SJSA1 (cell line): ENCODE measurements around the gene DHX9. TPM values are rescaled to one million over a fixed set of nuclear protein-coding genes. Genes with fewer than 3 reads are reported as not detected.
"Not testable (repeated sequence)": the region's sequence is repeated elsewhere in the genome, so short reads cannot be mapped to it uniquely, and the experiment has no call there.

Experiments
- DNase-seq, 2 experiments: peaks; one replicate each; pipeline ENCODE4 v3.0.0-alpha.2; 2015 to 2020; ENCODE audit warnings: low spot score in 2 of 2, low read depth in 1 of 2
- H3K27ac ChIP-seq: fragments of 250-450 bp; sonication (Bioruptor Pico); 2 replicates; pipeline ENCODE4 v1.5.1; 2020; ENCODE audit warnings: mild to moderate bottlenecking, moderate library complexity
- H3K27me3 ChIP-seq: fragments of 250-450 bp; sonication (Bioruptor Pico); replicated peaks from 2 replicates; pipeline ENCODE4 v1.5.1; 2020; ENCODE audit warnings: mild to moderate bottlenecking, moderate library complexity
- H3K36me3 ChIP-seq: fragments of 250-450 bp; sonication (Bioruptor Pico); 2 replicates; pipeline ENCODE4 v1.5.1; 2020; ENCODE audit warnings: mild to moderate bottlenecking
- H3K4me1 ChIP-seq: fragments of 250-450 bp; sonication (Bioruptor Pico); replicated peaks from 2 replicates; pipeline ENCODE4 v1.6.1; 2021; ENCODE audit warnings: mild to moderate bottlenecking
- H3K4me3 ChIP-seq: fragments of 250-450 bp; sonication (Bioruptor Pico); 2 replicates; pipeline ENCODE4 v1.5.1; 2020; ENCODE audit warnings: mild to moderate bottlenecking
- H3K9me3 ChIP-seq: fragments of 250-450 bp; sonication (Bioruptor Pico); replicated peaks from 2 replicates; pipeline ENCODE4 v1.5.1; 2020; ENCODE audit warnings: mild to moderate bottlenecking
- total RNA-seq: library from RNA; depleted of rRNA; stranded (reverse); fragments of >200 nt; shearing (Covaris generic); gene quantifications from 2 replicates; pipeline ENCODE4 v1.2.3, GENCODE V29; 2014

Gene DHX9
- total RNA-seq, 1 experiment from 2014 or later = 163 TPM

GRCh38 chr1:182885591-182885990 is 46.4 kb downstream of the DHX9 start:
- peaks cover 87% of the 10 kb centered on the region for H3K36me3 ChIP-seq
- no peaks in the 10 kb centered on the region for H3K9me3 ChIP-seq
- no peak overlapping the region for H3K27ac ChIP-seq
- H3K4me3 ChIP-seq = no peak overlapping the region
- DNase-seq = no peak
- H3K4me1 ChIP-seq = no peaks in the 10 kb centered on the region
- no peaks in the 10 kb centered on the region for H3K27me3 ChIP-seq

DNA sequence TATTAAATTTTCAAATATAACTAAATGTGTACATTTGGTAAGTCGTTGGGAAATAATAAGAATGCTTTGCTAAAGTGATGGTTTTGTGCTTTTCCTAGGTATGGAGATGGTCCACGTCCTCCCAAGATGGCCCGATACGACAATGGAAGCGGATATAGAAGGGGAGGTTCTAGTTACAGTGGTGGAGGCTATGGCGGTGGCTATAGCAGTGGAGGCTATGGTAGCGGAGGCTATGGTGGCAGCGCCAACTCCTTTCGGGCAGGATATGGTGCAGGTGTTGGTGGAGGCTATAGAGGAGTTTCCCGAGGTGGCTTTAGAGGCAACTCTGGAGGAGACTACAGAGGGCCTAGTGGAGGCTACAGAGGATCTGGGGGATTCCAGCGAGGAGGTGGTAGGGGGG is 47.8 kb downstream of the DHX9 start:
- Histone ChIP-seq H3K36me3 (peaks cover 73% of the 10 kb centered on the region), H3K27me3 (no peaks in the 10 kb centered on the region), H3K9me3 (no peaks in the 10 kb centered on the region), H3K27ac (no peak overlapping the region), H3K4me3 (no peak overlapping the region), H3K4me1 (no peaks in the 10 kb centered on the region)
- no peak for DNase-seq

DNA sequence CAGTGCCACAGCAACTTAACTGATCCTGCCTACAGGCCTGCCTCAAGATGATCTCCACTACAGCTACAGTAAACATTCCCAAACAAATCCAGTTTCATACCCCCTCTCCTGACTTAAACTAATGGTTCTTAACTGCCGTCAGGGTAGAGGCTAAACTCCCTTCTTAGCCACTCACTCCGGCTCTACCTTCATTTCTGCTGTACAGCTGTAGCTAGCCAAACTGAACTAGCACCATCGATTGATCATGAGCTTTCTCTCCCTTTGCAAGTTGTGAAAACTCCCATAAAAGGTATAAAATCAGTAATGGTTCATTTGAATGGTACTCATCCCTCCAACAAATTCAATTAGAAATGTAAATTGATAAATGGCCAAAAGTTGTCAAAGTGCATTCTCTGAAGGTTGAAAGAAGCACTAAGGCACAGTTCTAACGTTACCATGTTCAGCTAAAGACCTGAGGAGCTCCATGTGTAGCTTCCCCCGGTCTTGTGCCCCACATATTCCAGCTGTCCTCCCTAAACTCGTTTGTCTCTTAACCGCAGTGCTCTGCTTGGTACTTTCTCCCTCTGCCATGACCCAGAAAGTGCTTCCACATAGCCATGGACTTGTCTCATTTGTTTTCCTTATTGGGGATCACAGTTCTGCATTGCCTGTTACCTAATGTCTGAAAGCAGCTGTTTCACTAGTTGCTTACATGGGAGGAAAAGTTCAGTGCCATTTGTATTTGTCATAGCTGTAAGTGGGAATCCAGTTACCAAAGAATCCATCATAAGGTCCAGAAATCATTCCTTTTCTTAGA is 49.8 kb downstream of the DHX9 start:
- Histone ChIP-seq H3K4me1 (no peaks in the 10 kb centered on the region), H3K27me3 (no peaks in the 10 kb centered on the region), H3K27ac (no peak overlapping the region), H3K4me3 (no peak overlapping the region), H3K36me3 (peaks cover 54% of the 10 kb centered on the region), H3K9me3 (no peaks in the 10 kb centered on the region)
- no peak for DNase-seq

GRCh38 chr1:182889997-182890396 is 50.9 kb downstream of the DHX9 start:
- no peak overlapping the region for H3K27ac ChIP-seq
- H3K4me3 ChIP-seq = no peak overlapping the region
- no peaks in the 10 kb centered on the region for H3K27me3 ChIP-seq
- no peaks in the 10 kb centered on the region for H3K4me1 ChIP-seq
- peaks cover 43% of the 10 kb centered on the region for H3K36me3 ChIP-seq
- DNase-seq = no peak
- H3K9me3 ChIP-seq = no peaks in the 10 kb centered on the region

- Histone ChIP-seq H3K4me3 (no peak overlapping the region), H3K27me3 (no peaks in the 10 kb centered on the region), H3K4me1 (no peaks in the 10 kb centered on the region), H3K9me3 (no peaks in the 10 kb centered on the region), H3K27ac (no peak overlapping the region), H3K36me3 (peaks cover 34% of the 10 kb centered on the region)
- DNase-seq = no peak
These were observed 51.9 kb downstream of the DHX9 start for GRCh38 chr1:182890927-182891610.

DNA sequence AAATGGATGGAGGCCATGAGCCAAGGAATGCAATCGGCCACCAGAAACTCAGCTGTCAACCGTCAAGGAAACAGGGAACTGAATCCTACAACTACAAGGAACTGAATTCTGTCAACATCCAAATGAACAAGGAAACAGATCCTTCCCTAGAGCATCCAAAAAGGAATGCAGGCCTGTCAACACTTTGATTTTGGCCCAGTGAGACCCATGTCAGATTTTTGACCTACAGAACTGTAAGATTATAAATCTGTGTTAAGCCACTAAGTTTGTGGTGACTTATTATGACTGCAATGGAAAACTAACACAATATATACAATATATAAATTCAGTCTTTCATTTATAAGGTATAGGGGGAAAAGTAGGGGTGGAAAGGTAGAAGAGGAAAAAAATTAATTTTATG is 58.5 kb downstream of the DHX9 start:
- Histone ChIP-seq H3K4me3 (no peak overlapping the region), H3K36me3 (no peaks in the 10 kb centered on the region), H3K27me3 (no peaks in the 10 kb centered on the region), H3K27ac (no peak overlapping the region), H3K9me3 (no peaks in the 10 kb centered on the region), H3K4me1 (no peaks in the 10 kb centered on the region)
- DNase-seq = no peak

- not testable (repeated sequence) for DNase-seq, H3K27me3 ChIP-seq, H3K9me3 ChIP-seq, H3K36me3 ChIP-seq, H3K27ac ChIP-seq, H3K4me1 ChIP-seq, H3K4me3 ChIP-seq
These were observed 62.8 kb downstream of the DHX9 start for GRCh38 chr1:182901946-182902345.

DNA sequence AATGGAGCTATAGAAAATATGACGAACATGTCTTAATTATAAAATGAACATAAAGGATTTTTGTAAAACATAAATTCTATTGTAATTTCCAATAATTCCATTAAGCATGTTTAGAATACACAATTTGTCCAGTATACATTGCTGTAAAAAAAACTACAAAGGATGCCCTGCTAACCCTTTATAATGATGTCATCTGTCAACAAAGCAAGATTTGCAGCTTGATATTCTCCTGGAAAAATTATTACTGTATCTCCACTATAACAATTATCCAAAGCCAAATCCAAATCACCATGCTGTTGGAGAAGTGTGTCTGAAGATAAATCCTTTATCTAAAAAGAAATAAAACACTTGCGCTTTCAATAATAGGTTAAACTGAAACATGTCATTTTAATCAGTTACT is 66.2 kb downstream of the DHX9 start:
- Histone ChIP-seq H3K9me3 (no peaks in the 10 kb centered on the region), H3K4me3 (no peak overlapping the region), H3K4me1 (no peaks in the 10 kb centered on the region), H3K27me3 (0 out of 2 replicates have a peak, but pooled peaks cover 7% of the 10 kb centered on the region), H3K36me3 (no peaks in the 10 kb centered on the region), H3K27ac (no peak overlapping the region)
- DNase-seq = no peak

- Histone ChIP-seq H3K4me1 (no peaks in the 10 kb centered on the region), H3K36me3 (no peaks in the 10 kb centered on the region), H3K9me3 (no peaks in the 10 kb centered on the region), H3K27ac (no peak overlapping the region), H3K4me3 (no peak overlapping the region), H3K27me3 (0 out of 2 replicates have a peak, but pooled peaks cover 7% of the 10 kb centered on the region)
- no peak for DNase-seq
These were observed 70.4 kb downstream of the DHX9 start for GRCh38 chr1:182909578-182909977.

DNA sequence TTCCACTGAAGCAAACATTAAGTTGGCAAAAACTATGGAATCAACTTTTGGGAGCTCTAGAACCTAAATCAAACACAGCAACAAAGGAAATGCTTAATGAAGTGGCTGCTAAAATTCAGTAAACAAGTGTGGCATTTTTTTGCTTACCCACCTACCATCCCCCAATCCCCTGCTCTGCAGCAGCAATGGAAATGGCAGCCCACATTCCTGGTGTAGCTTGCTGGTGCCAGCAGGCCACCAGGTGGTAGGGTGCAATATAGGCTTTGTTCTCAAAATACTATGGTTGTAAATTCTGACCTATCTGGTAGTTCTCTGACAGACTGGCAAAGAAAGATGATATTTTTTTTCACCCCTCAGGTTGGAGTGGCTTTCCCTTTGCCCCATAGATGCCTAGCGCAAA is 71.0 kb downstream of the DHX9 start:
- H3K4me3 ChIP-seq = no peak overlapping the region
- no peak for DNase-seq

DNA sequence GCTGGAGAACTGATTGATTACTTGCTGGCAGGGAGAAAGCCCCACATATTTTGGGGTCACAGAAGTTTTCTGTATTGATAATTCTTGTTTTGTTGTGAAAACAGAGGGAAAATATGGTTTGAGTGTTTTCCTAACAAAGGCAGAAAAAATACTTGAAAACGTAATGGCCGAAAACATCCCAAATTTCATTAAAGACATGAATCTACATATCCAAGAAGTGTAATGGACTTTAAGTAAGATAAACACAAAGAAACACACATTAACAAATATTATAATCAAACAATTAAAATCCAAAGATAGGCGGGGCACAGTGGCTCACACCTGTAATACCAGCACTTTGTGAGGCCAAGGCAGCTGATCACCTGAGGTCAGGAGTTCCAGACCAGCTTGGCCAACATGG is 74.3 kb downstream of the DHX9 start:
- Histone ChIP-seq H3K27ac (no peak overlapping the region), H3K4me1 (no peaks in the 10 kb centered on the region), H3K36me3 (no peaks in the 10 kb centered on the region), H3K4me3 (no peak overlapping the region), H3K9me3 (no peaks in the 10 kb centered on the region), H3K27me3 (no peaks in the 10 kb centered on the region)
- DNase-seq = no peak

More for the DNA sequence above, 71.0 kb downstream of the DHX9 start:
- Histone ChIP-seq H3K27me3 (0 out of 2 replicates have a peak, but pooled peaks cover 7% of the 10 kb centered on the region), H3K4me1 (no peaks in the 10 kb centered on the region), H3K27ac (no peak overlapping the region), H3K36me3 (no peaks in the 10 kb centered on the region), H3K9me3 (no peaks in the 10 kb centered on the region)

DNA sequence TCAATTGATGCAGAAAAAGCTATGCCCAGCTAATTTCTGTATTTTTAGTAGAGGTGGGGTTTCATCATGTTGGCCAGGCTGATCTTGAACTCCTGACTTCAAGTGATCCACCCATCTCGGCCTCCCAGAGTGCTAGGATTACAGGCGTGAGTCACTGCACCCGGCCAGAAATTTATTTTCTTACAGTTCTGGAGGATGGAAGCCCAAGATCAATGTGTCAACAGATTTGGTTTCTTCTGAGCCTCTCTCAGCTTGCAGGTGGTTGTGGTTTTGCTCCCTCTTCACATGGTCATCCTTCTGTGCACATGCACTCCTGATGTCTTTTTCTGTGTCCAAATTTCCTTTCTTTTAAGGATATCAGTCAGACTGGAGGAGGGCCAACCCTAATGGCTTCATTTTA is 78.2 kb downstream of the DHX9 start:
- Histone ChIP-seq H3K36me3 (no peaks in the 10 kb centered on the region), H3K27me3 (no peaks in the 10 kb centered on the region), H3K9me3 (no peaks in the 10 kb centered on the region), H3K4me3 (no peak overlapping the region), H3K4me1 (no peaks in the 10 kb centered on the region), H3K27ac (no peak overlapping the region)
- DNase-seq = no peak

- H3K36me3 ChIP-seq = no peaks in the 10 kb centered on the region
- H3K27me3 ChIP-seq = no peaks in the 10 kb centered on the region
- no peaks in the 10 kb centered on the region for H3K9me3 ChIP-seq
- H3K4me3 ChIP-seq = no peak overlapping the region
- H3K4me1 ChIP-seq = no peaks in the 10 kb centered on the region
- H3K27ac ChIP-seq = no peak overlapping the region
- DNase-seq = no peak
These were observed 86.5 kb downstream of the DHX9 start for GRCh38 chr1:182925661-182926060.

- Histone ChIP-seq H3K4me3 (no peak overlapping the region), H3K4me1 (no peaks in the 10 kb centered on the region), H3K27me3 (no peaks in the 10 kb centered on the region), H3K27ac (no peak overlapping the region), H3K9me3 (no peaks in the 10 kb centered on the region), H3K36me3 (no peaks in the 10 kb centered on the region)
- DNase-seq = no peak
These were observed 88.7 kb downstream of the DHX9 start for GRCh38 chr1:182927693-182928433.
